Neural progenitor cell (in vitro differentiated cells): ENCODE measurements around the gene LSMEM2. TPM values are rescaled to one million over a fixed set of nuclear protein-coding genes. Genes with fewer than 3 reads are reported as not detected.
"Not testable (repeated sequence)": the region's sequence is repeated elsewhere in the genome, so short reads cannot be mapped to it uniquely, and the experiment has no call there.

Source experiments
- DNase-seq: peaks from one replicate; pipeline ENCODE4 v3.0.0-alpha.2; 2016; ENCODE audit warnings: low spot score
- H2AFZ ChIP-seq: fragments of 200-600 bp; sonication (generic); replicated peaks from 2 replicates; pipeline ENCODE4 v1.6.1; 2016; ENCODE audit warnings: antibody characterized with exemption
- H3F3A ChIP-seq: fragments of 200-600 bp; sonication (generic); 2 replicates; pipeline ENCODE4 v1.6.1; 2016; ENCODE audit warnings: antibody characterized with exemption, low read depth
- H3K27ac ChIP-seq: fragments of 200-600 bp; sonication (generic); 2 replicates; pipeline ENCODE4 v1.5.1; 2016; ENCODE audit warnings: mild to moderate bottlenecking
- H3K27me3 ChIP-seq: fragments of 200-600 bp; sonication (generic); 2 replicates; pipeline ENCODE4 v1.6.1; 2016; ENCODE audit warnings: mild to moderate bottlenecking, moderate library complexity
- H3K36me3 ChIP-seq: fragments of 200-600 bp; sonication (generic); 2 replicates; pipeline ENCODE4 v1.5.1; 2016
- H3K4me1 ChIP-seq: fragments of 200-600 bp; sonication (generic); 2 replicates; pipeline ENCODE4 v1.6.1; 2016; ENCODE audit warnings: mixed run types
- H3K4me2 ChIP-seq: fragments of 200-600 bp; sonication (generic); 2 replicates; pipeline ENCODE4 v1.6.1; 2016
- H3K4me3 ChIP-seq: fragments of 200-600 bp; sonication (generic); 2 replicates; pipeline ENCODE4 v1.5.1; 2016
- H3K79me2 ChIP-seq: fragments of 200-600 bp; sonication (generic); 2 replicates; pipeline ENCODE4 v1.6.1; 2016; ENCODE audit warnings: low read depth
- H3K9ac ChIP-seq: fragments of 200-600 bp; sonication (generic); 2 replicates; pipeline ENCODE4 v1.6.1; 2016
- H3K9me3 ChIP-seq: fragments of 200-600 bp; sonication (generic); 2 replicates; pipeline ENCODE4 v1.5.1; 2016; ENCODE audit warnings: low read depth
- H4K20me1 ChIP-seq: fragments of 200-600 bp; sonication (generic); 2 replicates; pipeline ENCODE4 v1.6.1; 2016; ENCODE audit warnings: low read depth
- H3K27ac Mint-ChIP-seq: 3 replicates; pipeline ENCODE4 v1.8.0; 2021; ENCODE audit warnings: mixed read lengths
- H3K27me3 Mint-ChIP-seq: 2 replicates; pipeline ENCODE4 v1.8.0; 2022; ENCODE audit warnings: low read depth, mild to moderate bottlenecking, inconsistent platforms, moderate library complexity, mixed read lengths; ENCODE audit not compliant: insufficient read depth
- H3K36me3 Mint-ChIP-seq: 3 replicates; pipeline ENCODE4 v1.8.0; 2021; ENCODE audit warnings: mixed read lengths
- H3K4me1 Mint-ChIP-seq: 3 replicates; pipeline ENCODE4 v1.8.0; 2021; ENCODE audit warnings: mixed read lengths
- H3K4me3 Mint-ChIP-seq: 3 replicates; pipeline ENCODE4 v1.8.0; 2021; ENCODE audit warnings: mild to moderate bottlenecking, moderate library complexity, mixed read lengths
- H3K9me3 Mint-ChIP-seq: 3 replicates; pipeline ENCODE4 v1.8.0; 2020; ENCODE audit warnings: mixed read lengths
- EZH2 ChIP-seq: fragments of 200-600 bp; sonication (generic); IDR thresholded peaks from 2 replicates; pipeline ENCODE4 v1.6.1; 2017; ENCODE audit warnings: antibody characterized with exemption, mild to moderate bottlenecking, moderate library complexity
- EZH2phosphoT487 ChIP-seq: fragments of 200-600 bp; sonication (generic); IDR thresholded peaks from 2 replicates; pipeline ENCODE4 v1.6.1; 2017; ENCODE audit warnings: antibody characterized with exemption
- total RNA-seq: library from RNA; depleted of rRNA; stranded (reverse); fragments of >200 nt; gene quantifications from 2 replicates; pipeline ENCODE4 v1.2.3, GENCODE V29; 2015; ENCODE audit warnings: low replicate concordance
- TF ChIP-seq, protein P1 (sequence below): fragments of 200-600 bp; sonication (generic); IDR thresholded peaks from 2 replicates; pipeline ENCODE4 v1.5.1; 2017; ENCODE audit warnings: antibody characterized with exemption, mild to moderate bottlenecking

The LSMEM2 gene
- total RNA-seq, 1 donor from 2014 or later = not detected

DNA sequence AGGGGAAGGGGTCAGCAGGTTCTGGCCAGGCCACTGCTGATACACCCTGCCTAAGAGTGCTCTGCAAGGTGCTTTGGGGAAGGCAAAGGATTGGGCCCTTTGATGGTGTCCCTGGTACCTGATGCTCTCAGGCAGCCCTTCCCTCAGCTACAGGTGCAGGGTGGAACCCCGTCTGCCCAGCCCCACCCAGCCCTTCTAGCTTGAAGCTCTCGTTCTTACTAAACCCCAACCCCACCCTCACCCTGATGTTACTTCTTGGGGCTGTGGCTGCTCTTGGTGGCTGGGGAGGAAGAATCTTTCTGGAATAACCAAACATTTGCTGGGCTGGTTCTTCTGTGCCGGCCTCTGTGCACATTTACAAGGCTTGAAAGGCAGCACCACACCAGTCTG lies 36.5 kb upstream of the LSMEM2 start:
- peaks cover 100% of the 10 kb centered on the region for H3K79me2 ChIP-seq
- H3K4me2 ChIP-seq = peak overlapping the region; percentile 83
- peaks cover 10% of the 10 kb centered on the region for H3K36me3 Mint-ChIP-seq
- H2AFZ ChIP-seq = no peak overlapping the region
- peak overlapping the region; percentile 98 for H3K27ac Mint-ChIP-seq
- peak overlapping the region; percentile 61 for H3K9ac ChIP-seq
- H3K27me3 ChIP-seq = no peaks in the 10 kb centered on the region
- H3K27ac ChIP-seq = peak overlapping the region; percentile 99
- H3K9me3 ChIP-seq = no peaks in the 10 kb centered on the region
- H3K4me1 Mint-ChIP-seq = peaks cover 85% of the 10 kb centered on the region
- H3F3A ChIP-seq = peaks cover 64% of the 10 kb centered on the region
- TF ChIP-seq EZH2phosphoT487 (no peak), EZH2 (no peak)
- TF ChIP-seq, protein P1, sequence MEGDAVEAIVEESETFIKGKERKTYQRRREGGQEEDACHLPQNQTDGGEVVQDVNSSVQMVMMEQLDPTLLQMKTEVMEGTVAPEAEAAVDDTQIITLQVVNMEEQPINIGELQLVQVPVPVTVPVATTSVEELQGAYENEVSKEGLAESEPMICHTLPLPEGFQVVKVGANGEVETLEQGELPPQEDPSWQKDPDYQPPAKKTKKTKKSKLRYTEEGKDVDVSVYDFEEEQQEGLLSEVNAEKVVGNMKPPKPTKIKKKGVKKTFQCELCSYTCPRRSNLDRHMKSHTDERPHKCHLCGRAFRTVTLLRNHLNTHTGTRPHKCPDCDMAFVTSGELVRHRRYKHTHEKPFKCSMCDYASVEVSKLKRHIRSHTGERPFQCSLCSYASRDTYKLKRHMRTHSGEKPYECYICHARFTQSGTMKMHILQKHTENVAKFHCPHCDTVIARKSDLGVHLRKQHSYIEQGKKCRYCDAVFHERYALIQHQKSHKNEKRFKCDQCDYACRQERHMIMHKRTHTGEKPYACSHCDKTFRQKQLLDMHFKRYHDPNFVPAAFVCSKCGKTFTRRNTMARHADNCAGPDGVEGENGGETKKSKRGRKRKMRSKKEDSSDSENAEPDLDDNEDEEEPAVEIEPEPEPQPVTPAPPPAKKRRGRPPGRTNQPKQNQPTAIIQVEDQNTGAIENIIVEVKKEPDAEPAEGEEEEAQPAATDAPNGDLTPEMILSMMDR = no peak
- peaks cover 15% of the 10 kb centered on the region for H3K27me3 Mint-ChIP-seq
- H4K20me1 ChIP-seq = peaks cover 79% of the 10 kb centered on the region
- peaks cover 77% of the 10 kb centered on the region for H3K4me1 ChIP-seq
- no peak for DNase-seq
- H3K36me3 ChIP-seq = no peaks in the 10 kb centered on the region
- no peak overlapping the region for H3K4me3 ChIP-seq
- H3K9me3 Mint-ChIP-seq = no peaks in the 10 kb centered on the region
- peak overlapping the region; percentile 73 for H3K4me3 Mint-ChIP-seq

DNA sequence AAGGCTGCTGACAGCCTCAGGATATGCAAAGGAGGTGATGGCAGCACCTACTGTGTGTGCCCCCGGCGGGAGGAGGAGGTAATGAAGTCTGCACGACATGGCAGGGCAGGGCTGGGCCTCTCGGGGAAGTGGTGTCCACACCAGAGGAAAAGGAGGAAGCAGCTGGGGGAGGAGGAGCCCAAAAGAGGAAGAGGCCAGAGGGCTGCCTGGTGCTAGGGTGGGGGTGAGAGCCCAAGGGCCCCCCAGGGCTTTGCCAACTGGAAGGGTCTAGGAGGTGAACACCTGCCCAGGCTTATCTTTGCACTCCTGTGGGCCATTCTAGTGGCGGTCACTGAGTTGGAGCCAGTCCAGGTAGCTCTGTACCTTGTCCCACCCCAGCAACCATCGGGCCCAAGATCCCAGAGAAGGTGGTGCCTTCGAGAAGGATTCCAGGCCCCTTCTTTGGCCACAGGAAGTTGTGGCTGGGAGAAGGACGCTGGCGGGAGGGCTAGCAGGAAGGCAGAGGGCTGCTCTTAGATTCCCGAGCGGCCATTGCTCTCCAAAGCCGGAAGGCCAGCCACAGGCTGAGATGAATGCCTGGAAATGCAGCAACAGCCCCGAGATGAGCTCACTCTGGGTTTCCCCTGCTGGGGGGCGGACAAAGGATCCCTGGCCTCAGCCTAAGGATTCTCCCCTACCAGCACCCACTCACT lies 35.9 kb upstream of the LSMEM2 start:
- H4K20me1 ChIP-seq = peaks cover 79% of the 10 kb centered on the region
- Mint-ChIP-seq H3K27me3 (peaks cover 12% of the 10 kb centered on the region), H3K27ac (peak overlapping the region; percentile 98), H3K9me3 (no peaks in the 10 kb centered on the region), H3K36me3 (peaks cover 10% of the 10 kb centered on the region), H3K4me3 (peak overlapping the region; percentile 73), H3K4me1 (peaks cover 83% of the 10 kb centered on the region)
- H2AFZ ChIP-seq = no peak overlapping the region
- H3K27me3 ChIP-seq = no peaks in the 10 kb centered on the region
- TF ChIP-seq, protein P1 = peak; percentile 17
- TF ChIP-seq EZH2 (no peak), EZH2phosphoT487 (no peak)
- H3K9me3 ChIP-seq = no peaks in the 10 kb centered on the region
- no peak for DNase-seq
- H3K36me3 ChIP-seq = no peaks in the 10 kb centered on the region
- no peak overlapping the region for H3K9ac ChIP-seq
- no peak overlapping the region for H3K4me3 ChIP-seq
- H3K4me1 ChIP-seq = peaks cover 76% of the 10 kb centered on the region
- H3F3A ChIP-seq = peaks cover 59% of the 10 kb centered on the region
- peaks cover 100% of the 10 kb centered on the region for H3K79me2 ChIP-seq
- peak overlapping the region; percentile 99 for H3K27ac ChIP-seq
- peak overlapping the region; percentile 83 for H3K4me2 ChIP-seq

DNA sequence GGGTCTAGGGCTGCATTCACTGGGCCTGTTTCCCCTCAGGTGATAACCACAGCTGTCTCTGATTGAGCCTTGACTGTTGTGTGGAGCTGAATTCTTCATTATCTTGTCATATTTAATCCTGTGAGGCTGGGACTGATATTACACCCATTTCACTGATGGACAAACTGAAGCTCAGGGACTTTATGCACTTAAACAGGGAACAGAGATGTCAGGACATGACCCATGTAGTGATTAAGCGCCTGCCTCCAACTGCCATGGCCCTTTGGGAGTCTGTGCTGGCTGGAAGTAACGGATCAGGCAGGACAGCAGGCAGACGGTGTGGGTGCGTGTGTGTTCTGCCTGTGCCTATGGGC lies 35.4 kb upstream of the LSMEM2 start:
- Histone ChIP-seq H3K4me1 (peaks cover 71% of the 10 kb centered on the region), H3K36me3 (no peaks in the 10 kb centered on the region), H3K4me3 (no peak overlapping the region), H3K27ac (no peak overlapping the region), H3K79me2 (peaks cover 100% of the 10 kb centered on the region), H3K27me3 (no peaks in the 10 kb centered on the region), H2AFZ (no peak overlapping the region), H4K20me1 (peaks cover 79% of the 10 kb centered on the region), H3K9ac (no peak overlapping the region), H3K4me2 (no peak overlapping the region), H3K9me3 (no peaks in the 10 kb centered on the region), H3F3A (peaks cover 54% of the 10 kb centered on the region)
- Mint-ChIP-seq H3K4me1 (peaks cover 80% of the 10 kb centered on the region), H3K36me3 (peaks cover 12% of the 10 kb centered on the region), H3K27me3 (peaks cover 12% of the 10 kb centered on the region), H3K27ac (peak overlapping the region; percentile 95), H3K4me3 (no peak overlapping the region), H3K9me3 (no peaks in the 10 kb centered on the region)
- DNase-seq = no peak
- TF ChIP-seq, protein P1 = no peak
- TF ChIP-seq EZH2 (no peak), EZH2phosphoT487 (no peak)

DNA sequence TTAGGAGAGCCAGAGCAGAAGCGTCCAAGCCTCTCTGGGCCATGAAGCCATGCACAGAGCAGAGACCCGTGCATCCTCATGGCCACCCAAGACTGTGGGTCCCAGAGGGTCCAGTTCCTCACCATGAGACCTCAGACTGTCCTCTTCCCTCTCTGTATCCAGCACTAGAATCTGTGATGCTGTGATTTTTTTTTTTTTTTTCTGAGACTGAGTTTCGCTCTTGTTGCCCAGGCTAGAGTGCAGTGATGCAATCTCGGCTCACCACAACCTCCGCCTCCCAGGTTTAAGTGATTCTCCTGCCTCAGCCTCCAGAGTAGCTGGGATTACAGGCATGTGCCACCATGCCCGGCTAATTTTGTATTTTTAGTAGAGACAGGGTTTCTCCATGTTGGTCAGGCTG lies 34.1 kb upstream of the LSMEM2 start:
- Histone ChIP-seq H3K79me2 (peaks cover 100% of the 10 kb centered on the region), H3K4me1 (peaks cover 58% of the 10 kb centered on the region), H4K20me1 (peaks cover 79% of the 10 kb centered on the region), H3F3A (peaks cover 41% of the 10 kb centered on the region), H3K27ac (peak overlapping the region; percentile 92)
- H3K27me3 ChIP-seq, H3K9ac ChIP-seq, H3K36me3 ChIP-seq, DNase-seq, H2AFZ ChIP-seq, H3K9me3 Mint-ChIP-seq, H3K27me3 Mint-ChIP-seq, H3K4me2 ChIP-seq, H3K4me3 ChIP-seq, H3K9me3 ChIP-seq: not testable (repeated sequence)
- Mint-ChIP-seq H3K27ac (peak overlapping the region; percentile 91), H3K4me3 (peak overlapping the region; percentile 43), H3K36me3 (peaks cover 12% of the 10 kb centered on the region), H3K4me1 (peaks cover 70% of the 10 kb centered on the region)
